Glutamatergic neuron (in vitro differentiated cells): Measurements from ENCODE around the gene BMPR2. TPM values are rescaled to one million over a fixed set of nuclear protein-coding genes. Genes with fewer than 3 reads are reported as not detected.

Source experiments
- DNase-seq: peaks from one replicate; pipeline ENCODE4 v3.0.0; 2022
- H3K27ac Mint-ChIP-seq: one replicate; pipeline ENCODE4 v1.8.0; 2020; ENCODE audit warnings: mild to moderate bottlenecking, mixed read lengths, inconsistent platforms; ENCODE audit not compliant: unreplicated experiment
- H3K27me3 Mint-ChIP-seq: one replicate; pipeline ENCODE4 v1.8.0; 2020; ENCODE audit warnings: mild to moderate bottlenecking, moderate library complexity, mixed read lengths, inconsistent platforms; ENCODE audit not compliant: unreplicated experiment
- H3K36me3 Mint-ChIP-seq: one replicate; pipeline ENCODE4 v1.8.0; 2020; ENCODE audit warnings: mild to moderate bottlenecking, mixed read lengths, inconsistent platforms; ENCODE audit not compliant: unreplicated experiment
- H3K4me1 Mint-ChIP-seq: one replicate; pipeline ENCODE4 v1.8.0; 2020; ENCODE audit warnings: mild to moderate bottlenecking, low read depth, mixed read lengths, inconsistent platforms; ENCODE audit not compliant: unreplicated experiment
- H3K4me3 Mint-ChIP-seq: one replicate; pipeline ENCODE4 v1.8.0; 2020; ENCODE audit warnings: mild to moderate bottlenecking, mixed read lengths, inconsistent platforms; ENCODE audit not compliant: unreplicated experiment
- H3K9me3 Mint-ChIP-seq: one replicate; pipeline ENCODE4 v1.8.0; 2020; ENCODE audit warnings: mild to moderate bottlenecking, moderate library complexity, mixed read lengths, inconsistent platforms; ENCODE audit not compliant: unreplicated experiment
- CTCF ChIP-seq: fragments of 200-600 bp; sonication (generic); IDR thresholded peaks from one replicate; pipeline ENCODE4 v1.5.0; 2021; ENCODE audit not compliant: partially characterized antibody, unreplicated experiment
- total RNA-seq: library from RNA; stranded (reverse); fragmentation: NEBNext Ultra II Directional; extraction: Animal tissue kit (Norgen Biotek cat#: 25700); gene quantifications from one replicate; pipeline ENCODE4 v1.2.1, GENCODE V29; 2021; ENCODE audit not compliant: unreplicated experiment

The BMPR2 gene
- total RNA-seq, 1 donor from 2014 or later, result 95.0 TPM

GRCh38 chr2:202512176-202512575 is 136.0 kb downstream of the BMPR2 start:
- Mint-ChIP-seq H3K36me3 (peaks cover 5% of the 10 kb centered on the region), H3K4me3 (no peak overlapping the region), H3K9me3 (peaks cover 1% of the 10 kb centered on the region), H3K4me1 (no peaks in the 10 kb centered on the region), H3K27ac (no peak overlapping the region), H3K27me3 (no peaks in the 10 kb centered on the region)
- no peak for DNase-seq
- TF ChIP-seq CTCF, result no peak

DNA sequence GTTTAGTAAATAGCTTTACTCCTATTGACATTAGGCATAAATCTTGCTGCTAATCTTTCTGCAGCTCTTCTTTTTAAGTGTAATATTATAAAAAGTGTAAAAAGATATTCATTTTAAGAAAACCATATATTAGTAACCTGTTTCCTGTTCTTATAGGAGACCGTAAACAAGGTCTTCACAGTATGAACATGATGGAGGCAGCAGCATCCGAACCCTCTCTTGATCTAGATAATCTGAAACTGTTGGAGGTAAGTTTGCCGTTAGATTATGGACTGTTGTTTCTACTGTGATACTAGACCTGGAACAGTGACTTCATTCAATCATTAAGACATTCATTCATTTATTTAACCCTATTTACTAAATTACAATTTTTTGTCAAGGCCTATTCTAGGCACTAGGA is 138.6 kb downstream of the BMPR2 start:
- Mint-ChIP-seq H3K36me3 (peaks cover 5% of the 10 kb centered on the region), H3K4me1 (no peaks in the 10 kb centered on the region), H3K27ac (no peak overlapping the region), H3K27me3 (no peaks in the 10 kb centered on the region), H3K4me3 (no peak overlapping the region), H3K9me3 (peaks cover 1% of the 10 kb centered on the region)
- DNase-seq, result no peak
- TF ChIP-seq CTCF, result no peak

- Mint-ChIP-seq H3K36me3 (peaks cover 11% of the 10 kb centered on the region), H3K4me1 (no peaks in the 10 kb centered on the region), H3K4me3 (no peak overlapping the region), H3K9me3 (peaks cover 11% of the 10 kb centered on the region), H3K27ac (no peak overlapping the region), H3K27me3 (no peaks in the 10 kb centered on the region)
- no peak for DNase-seq
- no peak for TF ChIP-seq CTCF
These were observed 143.3 kb downstream of the BMPR2 start for GRCh38 chr2:202519453-202519852.

DNA sequence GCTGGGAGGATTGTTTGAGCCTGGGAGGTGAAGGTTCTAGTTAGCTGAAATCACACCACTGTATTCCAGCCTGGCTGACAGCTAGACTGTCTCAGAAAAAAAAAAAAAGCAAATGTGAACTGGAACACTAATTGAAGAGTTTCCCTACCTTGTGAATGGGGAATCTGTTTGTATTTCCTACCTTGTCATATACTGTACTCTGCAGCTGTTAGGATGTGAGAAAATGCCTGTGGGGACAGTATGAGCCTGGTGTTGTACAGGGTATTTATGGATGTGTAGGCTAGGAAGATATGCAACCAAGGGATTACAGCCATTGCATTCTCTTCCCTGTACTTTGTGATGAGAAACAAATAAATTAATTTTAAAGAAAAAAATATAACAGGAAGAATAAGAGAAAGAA is 145.3 kb downstream of the BMPR2 start:
- H3K36me3 Mint-ChIP-seq, result peaks cover 11% of the 10 kb centered on the region
- H3K9me3 Mint-ChIP-seq, result peaks cover 11% of the 10 kb centered on the region
- no peaks in the 10 kb centered on the region for H3K4me1 Mint-ChIP-seq
- no peak for DNase-seq
- H3K4me3 Mint-ChIP-seq, result no peak overlapping the region
- H3K27me3 Mint-ChIP-seq, result peaks cover 2% of the 10 kb centered on the region
- no peak overlapping the region for H3K27ac Mint-ChIP-seq
- no peak for TF ChIP-seq CTCF

- Mint-ChIP-seq H3K27ac (no peak overlapping the region), H3K4me1 (no peaks in the 10 kb centered on the region), H3K4me3 (no peak overlapping the region), H3K36me3 (peaks cover 7% of the 10 kb centered on the region), H3K9me3 (peaks cover 4% of the 10 kb centered on the region), H3K27me3 (peaks cover 4% of the 10 kb centered on the region)
- TF ChIP-seq CTCF, result no peak
- no peak for DNase-seq
These were observed 153.3 kb downstream of the BMPR2 start for GRCh38 chr2:202529389-202529788.
